ENCODE results near the gene PLPPR3. TPM values are rescaled to one million over a fixed set of nuclear protein-coding genes. Genes with fewer than 3 reads are reported as not detected.

PLPPR3 gene
- total and polyA plus RNA-seq, 9 of the 15 experiments (the other 6 are each of a cell fraction or from before 2014, with no cell fraction given), result 0.01 to 48.2 (median 8.6) TPM

DNA sequence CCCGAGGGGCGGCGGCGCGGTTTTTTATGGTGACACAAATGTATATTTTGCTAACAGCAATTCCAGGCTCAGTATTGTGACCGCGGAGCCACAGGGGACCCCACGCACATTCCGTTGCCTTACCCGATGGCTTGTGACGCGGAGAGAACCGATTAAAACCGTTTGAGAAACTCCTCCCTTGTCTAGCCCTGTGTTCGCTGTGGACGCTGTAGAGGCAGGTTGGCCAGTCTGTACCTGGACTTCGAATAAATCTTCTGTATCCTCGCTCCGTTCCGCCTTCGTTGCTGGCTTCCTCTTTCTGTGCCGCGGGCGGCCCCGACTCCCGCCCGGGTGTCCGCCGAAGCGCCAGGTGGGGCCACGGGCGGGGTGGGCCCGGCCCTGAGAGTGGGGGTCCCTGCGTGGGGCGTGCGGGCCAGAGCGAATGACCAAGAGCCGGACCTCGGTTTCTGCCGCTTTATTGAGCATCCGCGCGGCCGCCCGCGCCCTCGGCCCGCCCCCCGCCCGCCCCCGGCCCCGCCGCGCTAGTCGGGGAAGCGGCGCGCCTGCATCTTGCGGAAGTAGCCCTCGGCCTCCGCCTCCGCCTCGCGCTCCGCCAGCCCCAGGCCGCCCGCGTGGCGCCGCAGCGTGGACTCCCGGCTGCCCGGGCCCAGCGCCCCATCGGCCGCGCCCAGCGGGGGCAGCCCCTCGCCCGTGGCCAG is 9.6 kb downstream of the PLPPR3 start (continued):
- TF ChIP-seq, protein P1, sequence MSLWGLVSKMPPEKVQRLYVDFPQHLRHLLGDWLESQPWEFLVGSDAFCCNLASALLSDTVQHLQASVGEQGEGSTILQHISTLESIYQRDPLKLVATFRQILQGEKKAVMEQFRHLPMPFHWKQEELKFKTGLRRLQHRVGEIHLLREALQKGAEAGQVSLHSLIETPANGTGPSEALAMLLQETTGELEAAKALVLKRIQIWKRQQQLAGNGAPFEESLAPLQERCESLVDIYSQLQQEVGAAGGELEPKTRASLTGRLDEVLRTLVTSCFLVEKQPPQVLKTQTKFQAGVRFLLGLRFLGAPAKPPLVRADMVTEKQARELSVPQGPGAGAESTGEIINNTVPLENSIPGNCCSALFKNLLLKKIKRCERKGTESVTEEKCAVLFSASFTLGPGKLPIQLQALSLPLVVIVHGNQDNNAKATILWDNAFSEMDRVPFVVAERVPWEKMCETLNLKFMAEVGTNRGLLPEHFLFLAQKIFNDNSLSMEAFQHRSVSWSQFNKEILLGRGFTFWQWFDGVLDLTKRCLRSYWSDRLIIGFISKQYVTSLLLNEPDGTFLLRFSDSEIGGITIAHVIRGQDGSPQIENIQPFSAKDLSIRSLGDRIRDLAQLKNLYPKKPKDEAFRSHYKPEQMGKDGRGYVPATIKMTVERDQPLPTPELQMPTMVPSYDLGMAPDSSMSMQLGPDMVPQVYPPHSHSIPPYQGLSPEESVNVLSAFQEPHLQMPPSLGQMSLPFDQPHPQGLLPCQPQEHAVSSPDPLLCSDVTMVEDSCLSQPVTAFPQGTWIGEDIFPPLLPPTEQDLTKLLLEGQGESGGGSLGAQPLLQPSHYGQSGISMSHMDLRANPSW (CRISPR knock-in tag; IDR thresholded peaks at IDR 0.05), result no peak
- TF ChIP-seq ZNF133 (CRISPR knock-in tag; IDR thresholded peaks at IDR 0.05) (no peak), PTTG1 (tag; IDR thresholded peaks at IDR 0.05; ENCODE audit: low read depth) (no peak), MCM2 (IDR thresholded peaks at IDR 0.05; ENCODE audit: low read depth) (no peak), POLR2B (IDR thresholded peaks at IDR 0.05; ENCODE audit: low read depth, partially characterized antibody) (peak; percentile 67), NCOA2 (IDR thresholded peaks at IDR 0.05; ENCODE audit: partially characterized antibody in 2 of 2) (no peak), GABPB2 (CRISPR knock-in tag; conservative IDR thresholded peaks at IDR 0.05) (no peak), SPI1 (IDR thresholded peaks at IDR 0.05; ENCODE audit: borderline replicate concordance, low read depth, low read length) (peak; percentile 63), SOX6 (IDR thresholded peaks at IDR 0.05) (no peak), SREBF1 (IDR thresholded peaks at IDR 0.05; ENCODE audit: borderline replicate concordance, low read depth, low read length) (no peak), POU5F1 (IDR thresholded peaks at IDR 0.05; ENCODE audit: borderline replicate concordance, low read depth, low read length, partially characterized antibody) (no peak), TCF3 (CRISPR knock-in tag; IDR thresholded peaks at IDR 0.05) (no peak), TRIM24 (IDR thresholded peaks at IDR 0.05) (no peak), PURB (CRISPR knock-in tag; IDR thresholded peaks at IDR 0.05; ENCODE audit: low read depth) (no peak), XRCC5 (IDR thresholded peaks at IDR 0.05; ENCODE audit: low read depth, low read length) (no peak), ARID1B (IDR thresholded peaks at IDR 0.05) (no peak)
- TF ChIP-seq, protein P2, sequence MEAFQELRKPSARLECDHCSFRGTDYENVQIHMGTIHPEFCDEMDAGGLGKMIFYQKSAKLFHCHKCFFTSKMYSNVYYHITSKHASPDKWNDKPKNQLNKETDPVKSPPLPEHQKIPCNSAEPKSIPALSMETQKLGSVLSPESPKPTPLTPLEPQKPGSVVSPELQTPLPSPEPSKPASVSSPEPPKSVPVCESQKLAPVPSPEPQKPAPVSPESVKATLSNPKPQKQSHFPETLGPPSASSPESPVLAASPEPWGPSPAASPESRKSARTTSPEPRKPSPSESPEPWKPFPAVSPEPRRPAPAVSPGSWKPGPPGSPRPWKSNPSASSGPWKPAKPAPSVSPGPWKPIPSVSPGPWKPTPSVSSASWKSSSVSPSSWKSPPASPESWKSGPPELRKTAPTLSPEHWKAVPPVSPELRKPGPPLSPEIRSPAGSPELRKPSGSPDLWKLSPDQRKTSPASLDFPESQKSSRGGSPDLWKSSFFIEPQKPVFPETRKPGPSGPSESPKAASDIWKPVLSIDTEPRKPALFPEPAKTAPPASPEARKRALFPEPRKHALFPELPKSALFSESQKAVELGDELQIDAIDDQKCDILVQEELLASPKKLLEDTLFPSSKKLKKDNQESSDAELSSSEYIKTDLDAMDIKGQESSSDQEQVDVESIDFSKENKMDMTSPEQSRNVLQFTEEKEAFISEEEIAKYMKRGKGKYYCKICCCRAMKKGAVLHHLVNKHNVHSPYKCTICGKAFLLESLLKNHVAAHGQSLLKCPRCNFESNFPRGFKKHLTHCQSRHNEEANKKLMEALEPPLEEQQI (IDR thresholded peaks at IDR 0.05), result no peak
- TF ChIP-seq, protein P3, sequence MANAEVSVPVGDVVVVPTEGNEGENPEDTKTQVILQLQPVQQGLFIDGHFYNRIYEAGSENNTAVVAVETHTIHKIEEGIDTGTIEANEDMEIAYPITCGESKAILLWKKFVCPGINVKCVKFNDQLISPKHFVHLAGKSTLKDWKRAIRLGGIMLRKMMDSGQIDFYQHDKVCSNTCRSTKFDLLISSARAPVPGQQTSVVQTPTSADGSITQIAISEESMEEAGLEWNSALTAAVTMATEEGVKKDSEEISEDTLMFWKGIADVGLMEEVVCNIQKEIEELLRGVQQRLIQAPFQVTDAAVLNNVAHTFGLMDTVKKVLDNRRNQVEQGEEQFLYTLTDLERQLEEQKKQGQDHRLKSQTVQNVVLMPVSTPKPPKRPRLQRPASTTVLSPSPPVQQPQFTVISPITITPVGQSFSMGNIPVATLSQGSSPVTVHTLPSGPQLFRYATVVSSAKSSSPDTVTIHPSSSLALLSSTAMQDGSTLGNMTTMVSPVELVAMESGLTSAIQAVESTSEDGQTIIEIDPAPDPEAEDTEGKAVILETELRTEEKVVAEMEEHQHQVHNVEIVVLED (CRISPR knock-in tag; IDR thresholded peaks at IDR 0.05), result no peak
- TF ChIP-seq, protein P4, sequence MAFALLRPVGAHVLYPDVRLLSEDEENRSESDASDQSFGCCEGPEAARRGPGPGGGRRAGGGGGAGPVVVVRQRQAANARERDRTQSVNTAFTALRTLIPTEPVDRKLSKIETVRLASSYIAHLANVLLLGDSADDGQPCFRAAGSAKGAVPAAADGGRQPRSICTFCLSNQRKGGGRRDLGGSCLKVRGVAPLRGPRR (CRISPR knock-in tag; IDR thresholded peaks at IDR 0.05), result no peak
- TF ChIP-seq, protein P5, sequence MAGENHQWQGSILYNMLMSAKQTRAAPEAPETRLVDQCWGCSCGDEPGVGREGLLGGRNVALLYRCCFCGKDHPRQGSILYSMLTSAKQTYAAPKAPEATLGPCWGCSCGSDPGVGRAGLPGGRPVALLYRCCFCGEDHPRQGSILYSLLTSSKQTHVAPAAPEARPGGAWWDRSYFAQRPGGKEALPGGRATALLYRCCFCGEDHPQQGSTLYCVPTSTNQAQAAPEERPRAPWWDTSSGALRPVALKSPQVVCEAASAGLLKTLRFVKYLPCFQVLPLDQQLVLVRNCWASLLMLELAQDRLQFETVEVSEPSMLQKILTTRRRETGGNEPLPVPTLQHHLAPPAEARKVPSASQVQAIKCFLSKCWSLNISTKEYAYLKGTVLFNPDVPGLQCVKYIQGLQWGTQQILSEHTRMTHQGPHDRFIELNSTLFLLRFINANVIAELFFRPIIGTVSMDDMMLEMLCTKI (IDR thresholded peaks at IDR 0.05; ENCODE audit: partially characterized antibody), result no peak

All from K562 (cell line).